GM18868 (cell line): ENCODE measurements around the gene MRPL37.

Experiments
- ATAC-seq: cut with Tn5 transposase; IDR thresholded peaks from one replicate; pipeline ENCODE4 v1.9.1; 2021; ENCODE audit warnings: mild to moderate bottlenecking, moderate library complexity; ENCODE audit not compliant: unreplicated experiment

MRPL37 gene

DNA sequence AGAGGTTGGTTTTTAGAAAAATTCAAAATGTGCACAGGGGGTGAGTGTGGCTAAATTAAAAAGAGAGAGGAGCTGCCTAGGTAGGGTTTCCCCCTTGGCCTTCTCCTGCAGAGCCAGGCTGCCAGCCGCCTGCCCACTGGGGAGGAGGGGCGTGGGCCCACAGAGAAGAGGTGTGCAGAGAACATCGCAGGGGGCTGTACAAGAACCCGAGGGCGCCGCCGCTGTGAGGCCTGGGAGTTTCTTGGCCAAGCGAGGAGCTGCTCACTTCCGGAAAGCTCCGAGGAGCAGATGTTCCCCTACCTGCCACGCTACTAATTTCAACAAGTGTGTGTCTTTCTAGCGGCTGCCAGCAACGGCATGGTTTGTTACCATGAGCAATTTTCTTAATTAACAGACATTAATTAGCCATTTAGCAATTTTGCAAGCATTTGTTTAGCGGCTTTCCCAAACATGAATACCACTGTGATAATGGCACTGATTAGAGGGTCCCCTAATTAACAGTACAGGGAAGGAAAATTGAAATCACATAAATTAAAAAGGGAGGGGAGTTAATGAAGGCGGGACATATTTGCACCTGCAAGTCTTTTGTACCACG, 59.7 kb downstream of the MRPL37 start:
- ATAC-seq: no peak

DNA sequence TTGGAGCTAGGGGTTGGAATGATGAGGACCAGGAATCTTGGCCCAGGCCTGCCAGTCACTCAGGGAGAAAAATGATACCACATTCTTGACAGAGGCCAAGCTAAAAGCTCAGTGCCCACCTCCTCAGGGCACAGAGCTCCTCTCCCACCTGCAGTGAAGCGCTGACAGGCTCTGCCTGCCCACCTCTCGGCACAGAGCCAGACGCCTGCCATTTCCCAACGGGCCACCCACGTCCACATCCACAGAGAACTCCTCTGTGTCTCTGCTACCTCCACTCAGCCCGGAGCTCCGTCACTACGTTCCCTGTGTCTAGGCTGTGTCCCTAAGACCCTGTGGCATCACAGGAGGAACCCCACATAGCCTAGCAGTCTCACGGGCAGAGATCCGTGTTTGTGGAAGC, 60.8 kb downstream of the MRPL37 start:
- no peak for ATAC-seq

DNA sequence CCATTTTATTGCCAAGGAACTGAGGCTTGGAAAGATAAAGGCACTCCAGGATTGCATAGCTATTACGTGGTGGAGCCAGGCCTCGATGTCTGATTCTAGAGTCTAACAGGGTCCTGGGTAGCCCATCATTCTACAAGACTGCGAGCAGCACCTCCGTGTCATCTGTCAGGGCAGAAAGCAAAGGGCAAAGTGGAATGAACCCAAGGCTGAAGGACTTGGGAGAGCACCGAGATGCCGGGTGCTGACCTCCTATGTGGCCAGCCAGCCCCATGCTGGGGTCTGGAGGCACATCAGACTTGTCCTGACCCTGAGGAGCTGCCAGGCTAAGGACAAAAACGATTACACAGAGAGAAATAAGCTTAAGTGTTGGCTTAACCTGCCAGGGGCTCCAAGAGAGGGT, 62.3 kb downstream of the MRPL37 start:
- ATAC-seq: no peak

DNA sequence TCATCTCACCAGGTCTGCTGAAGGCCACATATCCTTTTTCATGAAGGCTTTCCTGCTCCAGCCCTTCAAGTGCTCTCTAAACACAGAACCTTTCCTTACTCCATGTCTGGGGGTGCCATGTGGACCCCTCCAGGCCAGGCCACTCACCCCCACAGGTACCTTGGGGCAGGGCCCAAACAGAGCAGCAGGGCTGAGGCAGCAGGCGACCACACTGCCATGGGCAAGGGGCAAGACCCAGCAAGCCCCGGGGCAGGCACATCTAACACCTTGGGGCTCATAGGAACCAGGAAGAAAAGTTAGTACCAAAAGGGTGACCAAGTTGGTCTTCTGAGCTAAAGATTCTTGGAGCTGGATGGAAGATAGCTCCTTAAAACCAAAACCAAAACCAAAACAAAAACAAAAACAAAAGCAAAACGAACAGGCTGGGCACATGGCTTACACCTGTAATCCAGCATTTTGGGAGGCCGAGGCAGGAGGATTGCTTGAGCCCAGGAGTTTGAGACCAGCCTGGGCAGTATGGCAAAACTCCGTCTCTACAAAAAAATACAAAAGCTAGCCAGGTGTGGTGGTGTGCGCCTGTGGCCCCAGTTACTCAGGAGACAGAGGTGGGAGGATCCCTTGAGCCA, 63.7 kb downstream of the MRPL37 start:
- no peak for ATAC-seq

DNA sequence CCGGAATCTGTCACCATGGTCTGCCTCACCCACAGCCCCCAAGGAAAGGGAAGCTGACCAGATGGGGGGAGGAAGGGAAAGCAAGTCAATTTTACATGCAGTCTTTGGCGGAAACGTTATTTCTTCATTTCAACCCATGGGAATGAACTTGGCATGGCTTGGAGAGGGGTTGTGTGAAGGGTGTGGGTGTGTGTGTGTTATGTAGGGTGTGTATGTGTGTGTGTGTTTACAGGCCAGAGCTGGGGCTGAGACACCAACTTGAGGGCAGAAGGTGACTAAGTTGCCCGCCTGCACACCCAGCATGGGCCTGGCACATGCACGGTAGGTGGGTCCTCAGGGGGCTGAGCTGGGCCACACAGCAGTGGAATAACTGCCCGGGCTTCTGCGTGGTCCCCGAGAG, 65.2 kb downstream of the MRPL37 start:
- ATAC-seq: no peak

DNA sequence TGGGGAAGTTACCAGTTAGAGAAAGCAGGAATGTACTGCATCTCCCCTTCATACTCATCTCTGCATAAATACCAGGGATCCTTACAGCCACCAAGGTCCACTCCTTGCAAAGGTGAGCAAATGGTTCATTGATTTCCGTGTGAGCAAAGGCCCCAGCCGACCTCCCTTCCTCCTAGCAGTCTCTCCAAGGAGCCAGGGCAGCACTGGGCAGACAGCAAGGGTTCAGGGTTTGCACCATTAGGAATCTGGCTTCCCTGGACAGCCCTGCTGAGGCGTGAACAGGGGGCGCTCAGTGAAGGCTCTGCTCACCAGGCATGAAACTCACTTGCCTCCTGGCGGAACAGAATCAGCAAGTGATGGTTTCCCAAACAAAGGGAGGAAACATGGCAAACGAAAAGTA, 65.7 kb downstream of the MRPL37 start:
- no peak for ATAC-seq

DNA sequence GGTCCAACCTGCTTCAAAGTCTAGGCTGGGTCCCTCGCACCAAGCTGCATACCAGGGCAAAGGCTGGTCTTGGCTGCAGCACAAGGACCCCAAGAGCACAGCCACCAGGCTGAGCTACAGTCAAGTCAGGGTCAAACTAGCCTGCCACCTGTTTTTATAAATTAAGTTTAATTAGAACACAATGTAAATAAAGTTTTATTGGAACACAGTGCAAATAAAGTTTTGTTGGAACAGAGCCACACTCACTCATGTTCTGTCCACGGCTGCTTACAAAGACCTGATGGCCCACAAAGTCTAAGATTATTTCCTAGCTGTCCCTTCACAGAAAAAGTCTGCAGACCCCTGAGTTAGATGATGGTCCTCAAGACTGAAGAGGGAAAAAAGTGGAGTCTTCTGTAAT, 66.2 kb downstream of the MRPL37 start:
- no peak for ATAC-seq

DNA sequence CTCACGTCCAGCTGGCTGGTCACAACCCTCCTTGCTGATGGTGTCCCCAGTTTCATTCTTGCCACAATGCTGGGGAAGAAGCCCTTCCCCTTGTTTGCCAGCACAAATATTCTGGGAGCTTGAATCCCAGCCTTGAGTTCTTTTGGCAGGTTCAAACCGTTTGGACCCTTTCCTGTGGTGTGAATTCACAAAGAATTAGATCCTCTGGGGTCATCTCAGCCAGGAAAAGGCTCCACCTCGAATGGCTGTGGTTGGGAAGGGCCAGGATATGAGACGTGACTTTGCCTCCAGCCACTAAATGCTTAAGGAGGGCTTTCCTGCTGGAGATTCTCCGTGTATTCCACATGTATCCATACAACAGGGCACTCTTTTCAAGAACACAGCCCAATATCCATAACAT, 66.9 kb downstream of the MRPL37 start:
- no peak for ATAC-seq
